NCI-H82 treated with DMSO at 0.1 percent for 48 hours (cell line): ENCODE data around the gene SP2.
A peak's percentile ranks its signal among the peaks of the same experiment; 100 is the strongest.
"Not testable (repeated sequence)": the region's sequence is repeated elsewhere in the genome, so short reads cannot be mapped to it uniquely, and the experiment has no call there.

Experiments used
- DNase-seq: peaks from one replicate; lab custom pipeline; 2025; ENCODE audit not compliant: unreplicated experiment; lab: John Stamatoyannopoulos, UW

SP2 gene

GRCh38 chr17:47918006-47918405 is 22.0 kb downstream of the SP2 start:
- DNase-seq, result no peak

GRCh38 chr17:47918991-47919390 is 23.0 kb downstream of the SP2 start:
- no peak for DNase-seq

GRCh38 chr17:47919889-47920288 is 23.9 kb downstream of the SP2 start:
- DNase-seq, result not testable (repeated sequence)

GRCh38 chr17:47924785-47925677 is 29.0 kb downstream of the SP2 start:
- DNase-seq, result no peak

GRCh38 chr17:47925678-47925988 is 29.6 kb downstream of the SP2 start:
- no peak for DNase-seq

GRCh38 chr17:47927821-47928400 is 31.9 kb downstream of the SP2 start:
- no peak for DNase-seq

GRCh38 chr17:47928415-47928814 is 32.4 kb downstream of the SP2 start:
- DNase-seq, result no peak

- DNase-seq, result peak; percentile 23
These were observed 33.4 kb downstream of the SP2 start for GRCh38 chr17:47929218-47930000.

- DNase-seq, result no peak
These were observed 35.8 kb downstream of the SP2 start for GRCh38 chr17:47931848-47932247.

- no peak for DNase-seq
These were observed 38.8 kb downstream of the SP2 start for GRCh38 chr17:47934856-47935255.

GRCh38 chr17:47935468-47935867 is 39.4 kb downstream of the SP2 start:
- not testable (repeated sequence) for DNase-seq

GRCh38 chr17:47935961-47936360 is 39.9 kb downstream of the SP2 start:
- no peak for DNase-seq

- no peak for DNase-seq
These were observed 41.9 kb downstream of the SP2 start for GRCh38 chr17:47937941-47938340.

- peak; percentile 98 for DNase-seq
These were observed 45.4 kb downstream of the SP2 start, which contains the start of gene PNPO for GRCh38 chr17:47941246-47942095. Gene PNPO, plus strand, starts transcription at chr17:47941571. Its CDS starts 105 bp downstream, at chr17:47941676.

- DNase-seq, result no peak
These were observed 46.1 kb downstream of the SP2 start for GRCh38 chr17:47942096-47942510.

- no peak for DNase-seq
These were observed 46.5 kb downstream of the SP2 start for GRCh38 chr17:47942568-47942967.

- no peak for DNase-seq
These were observed 49.0 kb downstream of the SP2 start for GRCh38 chr17:47945080-47945479.

GRCh38 chr17:47945529-47946508 is 49.8 kb downstream of the SP2 start:
- DNase-seq, result no peak

- no peak for DNase-seq
These were observed 50.5 kb downstream of the SP2 start for GRCh38 chr17:47946516-47946915.
